ENCODE data around the gene PDPN. TPM values are rescaled to one million over a fixed set of nuclear protein-coding genes. Genes with fewer than 3 reads are reported as not detected.

The PDPN gene
- 10 to 100 TPM in 5 of 6 donors, 1 to 10 TPM in 1; 9.4 to 56.5 (median 34.2) TPM for total RNA-seq

DNA sequence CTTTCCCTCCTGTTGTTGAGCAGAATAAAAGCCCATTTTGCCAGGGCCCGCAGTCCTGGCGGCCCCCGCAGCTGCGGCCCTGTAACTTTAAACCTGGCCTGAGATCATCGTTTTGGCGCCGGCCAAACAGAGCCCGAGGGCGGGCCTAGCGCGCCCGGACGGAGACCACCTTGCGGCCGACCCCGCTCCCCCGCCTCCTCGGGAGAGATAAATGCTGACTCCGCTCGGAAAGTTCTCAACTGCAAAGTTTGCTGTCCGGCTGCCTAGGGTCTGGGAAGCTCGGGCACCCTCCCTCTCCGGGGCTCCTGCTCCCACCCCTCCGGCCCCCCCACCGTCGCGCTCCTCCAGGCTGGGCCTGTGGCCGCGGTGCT lies at the start of gene PDPN:
TSS of gene PDPN (plus strand) at position 238 of the 371 bp plus-strand sequence. CDS start 202 bp downstream, outside the sequence.
- peak in 1 of 4 donors; percentile 4 for TF ChIP-seq POLR2A (IDR thresholded peaks at IDR 0.05)
- TF ChIP-seq, protein P1, sequence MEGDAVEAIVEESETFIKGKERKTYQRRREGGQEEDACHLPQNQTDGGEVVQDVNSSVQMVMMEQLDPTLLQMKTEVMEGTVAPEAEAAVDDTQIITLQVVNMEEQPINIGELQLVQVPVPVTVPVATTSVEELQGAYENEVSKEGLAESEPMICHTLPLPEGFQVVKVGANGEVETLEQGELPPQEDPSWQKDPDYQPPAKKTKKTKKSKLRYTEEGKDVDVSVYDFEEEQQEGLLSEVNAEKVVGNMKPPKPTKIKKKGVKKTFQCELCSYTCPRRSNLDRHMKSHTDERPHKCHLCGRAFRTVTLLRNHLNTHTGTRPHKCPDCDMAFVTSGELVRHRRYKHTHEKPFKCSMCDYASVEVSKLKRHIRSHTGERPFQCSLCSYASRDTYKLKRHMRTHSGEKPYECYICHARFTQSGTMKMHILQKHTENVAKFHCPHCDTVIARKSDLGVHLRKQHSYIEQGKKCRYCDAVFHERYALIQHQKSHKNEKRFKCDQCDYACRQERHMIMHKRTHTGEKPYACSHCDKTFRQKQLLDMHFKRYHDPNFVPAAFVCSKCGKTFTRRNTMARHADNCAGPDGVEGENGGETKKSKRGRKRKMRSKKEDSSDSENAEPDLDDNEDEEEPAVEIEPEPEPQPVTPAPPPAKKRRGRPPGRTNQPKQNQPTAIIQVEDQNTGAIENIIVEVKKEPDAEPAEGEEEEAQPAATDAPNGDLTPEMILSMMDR (IDR thresholded peaks at IDR 0.05): no peak
- no peaks in the 10 kb centered on the region for H3K36me3 ChIP-seq
- DNase-seq (peak; percentile 42 to 89), ATAC-seq (ENCODE audit: low FRiP score in 2 of 2) (peak; percentile 63 to 88)
- peaks cover 0 to 15% (median 7%) of the 10 kb centered on the region in 4 donors for H3K27me3 ChIP-seq
- H3K27ac ChIP-seq: peak within 1 kb of the TSS; percentile 73 to 86 (median 82)
- peak within 1 kb of the TSS in 3 of 4 donors; percentile 44 to 51 (median 47) for H3K4me3 ChIP-seq
- H3K9me3 ChIP-seq: no peaks in the 10 kb centered on the region
- H3K4me1 ChIP-seq: peaks cover 0 to 10% (median 2%) of the 10 kb centered on the region in 4 donors
- WGBS, 2 donors: 2 to 5% methylated on average over 19 to 29 of the region's 29 CpGs

DNA sequence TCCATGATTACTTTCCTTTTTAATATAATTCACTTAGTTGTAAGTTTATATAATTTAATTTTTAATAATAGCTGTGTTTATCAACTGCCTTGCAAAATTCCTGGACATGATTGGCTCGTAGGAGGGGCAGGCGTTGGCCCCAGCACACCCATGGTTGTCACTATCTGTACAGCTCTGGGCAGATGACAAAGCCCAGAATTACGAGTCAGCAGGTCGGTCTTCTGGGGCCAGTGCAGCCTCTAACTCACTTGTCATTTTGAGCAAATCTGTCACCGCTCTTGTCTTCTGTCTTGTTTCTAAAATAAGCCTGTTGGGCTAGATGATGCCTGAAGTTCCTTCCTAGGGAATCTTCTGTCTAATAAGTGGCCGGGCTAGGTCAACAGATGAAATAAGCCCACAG lies 48.4 kb upstream of the PDPN start:
- no peak for ATAC-seq (ENCODE audit: low FRiP score in 2 of 2)
- Histone ChIP-seq H3K4me1 (no peaks in the 10 kb centered on the region), H3K27me3 (no peaks in the 10 kb centered on the region), H3K4me3 (no peak overlapping the region), H3K27ac (no peak overlapping the region), H3K9me3 (no peaks in the 10 kb centered on the region), H3K36me3 (no peaks in the 10 kb centered on the region)
- WGBS, 2 donors: 90 to 92% methylated on average over 6 of the region's 6 CpGs
- TF ChIP-seq POLR2A (IDR thresholded peaks at IDR 0.05) (no peak), EP300 (IDR thresholded peaks at IDR 0.05) (no peak), POLR2AphosphoS5 (IDR thresholded peaks at IDR 0.05) (no peak)
- TF ChIP-seq, protein P1 (IDR thresholded peaks at IDR 0.05): no peak
- DNase-seq: no peak

DNA sequence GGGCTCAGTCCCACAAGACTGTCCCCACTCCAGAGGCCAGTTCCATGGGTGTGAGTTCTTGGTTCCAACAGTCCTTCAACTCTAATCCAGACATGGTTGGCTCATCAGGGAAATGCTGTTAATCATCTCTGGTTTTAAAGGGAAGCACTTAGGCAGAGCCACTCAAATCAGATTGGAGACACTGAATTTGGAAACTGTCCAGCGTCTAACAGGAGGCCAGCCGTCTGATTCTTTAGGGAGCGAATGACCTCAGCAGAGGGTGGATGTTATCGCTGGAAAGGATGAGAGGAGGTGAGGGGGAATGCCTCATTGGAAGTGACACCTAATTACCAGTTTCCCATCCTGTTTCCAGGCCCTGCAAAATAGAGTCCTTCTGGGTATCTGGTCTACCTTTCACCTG lies 47.1 kb upstream of the PDPN start:
- Histone ChIP-seq H3K27me3 (no peaks in the 10 kb centered on the region), H3K4me3 (no peak overlapping the region), H3K36me3 (no peaks in the 10 kb centered on the region), H3K9me3 (no peaks in the 10 kb centered on the region), H3K4me1 (no peaks in the 10 kb centered on the region), H3K27ac (no peak overlapping the region)
- TF ChIP-seq POLR2AphosphoS5 (IDR thresholded peaks at IDR 0.05) (no peak), EP300 (IDR thresholded peaks at IDR 0.05) (no peak), POLR2A (IDR thresholded peaks at IDR 0.05) (no peak)
- TF ChIP-seq, protein P1 (IDR thresholded peaks at IDR 0.05): no peak
- 61 to 67% methylated on average over 4 of the region's 4 CpGs for WGBS, 2 donors
- DNase-seq (no peak), ATAC-seq (ENCODE audit: low FRiP score in 2 of 2) (no peak)

- Histone ChIP-seq H3K4me3 (no peak overlapping the region), H3K27ac (no peak overlapping the region), H3K36me3 (no peaks in the 10 kb centered on the region), H3K9me3 (no peaks in the 10 kb centered on the region), H3K27me3 (no peaks in the 10 kb centered on the region), H3K4me1 (peaks cover 0 to 5% (median under 1%) of the 10 kb centered on the region in 4 donors)
- 93 to 100% methylated on average over 2 of the region's 2 CpGs for WGBS, 2 donors
- no peak for DNase-seq
- no peak for ATAC-seq (ENCODE audit: low FRiP score in 2 of 2)
- TF ChIP-seq, protein P1 (IDR thresholded peaks at IDR 0.05): no peak
- TF ChIP-seq POLR2AphosphoS5 (IDR thresholded peaks at IDR 0.05): no peak
- TF ChIP-seq POLR2A (IDR thresholded peaks at IDR 0.05): no peak
- no peak for TF ChIP-seq EP300 (IDR thresholded peaks at IDR 0.05)
These were observed 44.8 kb upstream of the PDPN start for GRCh38 chr1:13538832-13539231.

DNA sequence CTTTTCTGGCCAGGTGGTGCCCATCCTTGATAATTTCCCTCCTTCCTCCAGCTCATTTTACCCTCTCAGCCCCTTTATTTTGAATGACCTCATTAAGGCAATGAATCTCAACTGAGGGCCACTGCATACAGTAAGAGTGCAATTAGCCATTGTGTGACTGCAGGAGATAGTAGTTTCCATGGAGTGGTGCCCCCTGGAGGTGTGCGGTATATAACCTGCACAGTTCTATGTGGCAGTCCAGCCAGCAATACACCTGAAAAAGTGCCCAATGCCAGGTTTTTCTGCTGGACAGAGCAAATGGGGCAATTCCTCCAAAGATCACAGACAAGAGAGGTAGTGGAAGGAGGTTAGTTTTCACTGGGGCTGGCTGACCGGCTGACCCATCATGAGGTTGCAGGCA lies 43.9 kb upstream of the PDPN start:
- Histone ChIP-seq H3K4me1 (peaks cover 0 to 9% (median 4%) of the 10 kb centered on the region in 4 donors), H3K27me3 (no peaks in the 10 kb centered on the region), H3K9me3 (no peaks in the 10 kb centered on the region), H3K36me3 (no peaks in the 10 kb centered on the region), H3K27ac (no peak overlapping the region), H3K4me3 (no peak overlapping the region)
- ATAC-seq (ENCODE audit: low FRiP score in 2 of 2) (no peak), DNase-seq (no peak)
- TF ChIP-seq, protein P1 (IDR thresholded peaks at IDR 0.05): no peak
- TF ChIP-seq EP300 (IDR thresholded peaks at IDR 0.05) (no peak), POLR2A (IDR thresholded peaks at IDR 0.05) (no peak), POLR2AphosphoS5 (IDR thresholded peaks at IDR 0.05) (no peak)
- WGBS, 2 donors: 93 to 100% methylated on average over 2 of the region's 2 CpGs

Data from upper lobe of left lung (tissue), 6 donors.